HEK293 (cell line): ENCODE results near the gene MCRIP2.

Source experiments
- CTCF ChIA-PET: fragments of 350-600 bp; formaldehyde crosslinking; extraction: SDS; loops from one replicate; lab custom pipeline; 2021; ENCODE audit warnings: antibody characterized with exemption; lab: Yijun Ruan, JAX
- POLR2A ChIA-PET: fragments of 300-600 bp; formaldehyde crosslinking; extraction: SDS; loops from one replicate; lab custom pipeline; 2020; ENCODE audit warnings: antibody characterized with exemption, inconsistent platforms; lab: Yijun Ruan, JAX
- H3K27ac ChIP-seq: fragments of 200-500 bp; sonication (Bioruptor generic); 2 replicates; pipeline ENCODE4 v1.5.1; 2014; ENCODE audit warnings: low read depth, low read length, control low read depth, inconsistent platforms; ENCODE audit errors: extremely low read depth
- H3K36me3 ChIP-seq, 2 experiments: fragments of 200-500 bp in 1 of 2; sonication (Bioruptor generic) in 1 of 2; 1 replicate in 1 of 2; 2 replicates in 1 of 2; pipeline ENCODE4 v1.5.1; 2014 to 2017; ENCODE audit warnings: inconsistent platforms in 2 of 2, low read length in 2 of 2; ENCODE audit not compliant: control insufficient read depth in 2 of 2, insufficient read depth in 1 of 2
- H3K4me1 ChIP-seq: fragments of 200-500 bp; sonication (Bioruptor generic); 2 replicates; pipeline ENCODE4 v1.5.1; 2014; ENCODE audit warnings: mild to moderate bottlenecking, low read length, inconsistent platforms; ENCODE audit not compliant: control insufficient read depth, insufficient read depth
- H3K4me3 ChIP-seq: 2 replicates; pipeline ENCODE4 v1.5.1; 2011; ENCODE audit warnings: low read depth, mild to moderate bottlenecking, control low read depth, low read length, moderate library complexity
- H3K9me3 ChIP-seq: fragments of 200-500 bp; sonication (Bioruptor generic); 2 replicates; pipeline ENCODE4 v1.5.1; 2014; ENCODE audit warnings: low read depth, low read length, inconsistent platforms; ENCODE audit not compliant: control insufficient read depth, insufficient read depth
- BCL11B ChIP-seq: fragments of 450-650 bp; formaldehyde crosslinking; IDR thresholded peaks from 2 replicates; pipeline ENCODE4 v1.5.1; 2016; ENCODE audit warnings: low read depth, missing biosample characterization, missing genetic modification characterization
- GLIS2 ChIP-seq: fragments of 450-650 bp; formaldehyde crosslinking; IDR thresholded peaks from 2 replicates; pipeline ENCODE4 v1.5.1; 2016; ENCODE audit warnings: missing biosample characterization, missing genetic modification characterization
- HOXD13 ChIP-seq: sonication (generic); formaldehyde crosslinking; IDR thresholded peaks from 2 replicates; pipeline ENCODE4 v1.8.0; 2022; ENCODE audit warnings: missing genetic modification reagents, borderline replicate concordance
- MEIS1 ChIP-seq: sonication (generic); formaldehyde crosslinking; IDR thresholded peaks from 2 replicates; pipeline ENCODE4 v1.8.1; 2022; ENCODE audit warnings: missing genetic modification reagents, mild to moderate bottlenecking, borderline replicate concordance
- ZIC2 ChIP-seq: fragments of 450-650 bp; formaldehyde crosslinking; IDR thresholded peaks from 2 replicates; pipeline ENCODE4 v1.5.1; 2016; ENCODE audit warnings: missing biosample characterization, missing genetic modification characterization
- ZNF114 ChIP-seq: fragments of 450-650 bp; formaldehyde crosslinking; IDR thresholded peaks from 2 replicates; pipeline ENCODE4 v1.5.0; 2017; ENCODE audit warnings: missing biosample characterization, missing genetic modification characterization
- ZNF184 ChIP-seq: fragments of 450-650 bp; IDR thresholded peaks from 2 replicates; pipeline ENCODE4 v1.5.1; 2018; ENCODE audit warnings: missing biosample characterization, mild to moderate bottlenecking, missing genetic modification characterization
- ZNF558 ChIP-seq: fragments of 450-650 bp; formaldehyde crosslinking; IDR thresholded peaks from 2 replicates; pipeline ENCODE4 v1.5.1; 2016; ENCODE audit warnings: missing biosample characterization, missing genetic modification characterization
- ZNF624 ChIP-seq: fragments of 450-650 bp; formaldehyde crosslinking; IDR thresholded peaks from 2 replicates; pipeline ENCODE4 v1.5.1; 2017; ENCODE audit warnings: missing biosample characterization, missing genetic modification characterization
- ZNF843 ChIP-seq: fragments of 450-650 bp; formaldehyde crosslinking; IDR thresholded peaks from 2 replicates; pipeline ENCODE4 v1.5.1; 2016; ENCODE audit warnings: missing biosample characterization, missing genetic modification characterization
- ZSCAN23 ChIP-seq: fragments of 450-650 bp; formaldehyde crosslinking; IDR thresholded peaks from 2 replicates; pipeline ENCODE4 v1.5.1; 2016; ENCODE audit warnings: missing biosample characterization, missing genetic modification characterization
- TF ChIP-seq, protein P1 (sequence below): fragments of 450-650 bp; formaldehyde crosslinking; IDR thresholded peaks from 2 replicates; pipeline ENCODE4 v1.5.1; 2016; ENCODE audit warnings: missing biosample characterization, missing genetic modification characterization
- TF ChIP-seq, protein P2 (sequence below): fragments of 450-650 bp; formaldehyde crosslinking; IDR thresholded peaks from 2 replicates; pipeline ENCODE4 v1.5.1; 2016; ENCODE audit warnings: missing biosample characterization, missing genetic modification characterization
- TF ChIP-seq, protein P3 (sequence below): fragments of 450-650 bp; formaldehyde crosslinking; optimal IDR thresholded peaks from 2 replicates; pipeline ENCODE3; 2016; ENCODE audit warnings: missing biosample characterization, mild to moderate bottlenecking, missing genetic modification characterization

Gene MCRIP2

DNA sequence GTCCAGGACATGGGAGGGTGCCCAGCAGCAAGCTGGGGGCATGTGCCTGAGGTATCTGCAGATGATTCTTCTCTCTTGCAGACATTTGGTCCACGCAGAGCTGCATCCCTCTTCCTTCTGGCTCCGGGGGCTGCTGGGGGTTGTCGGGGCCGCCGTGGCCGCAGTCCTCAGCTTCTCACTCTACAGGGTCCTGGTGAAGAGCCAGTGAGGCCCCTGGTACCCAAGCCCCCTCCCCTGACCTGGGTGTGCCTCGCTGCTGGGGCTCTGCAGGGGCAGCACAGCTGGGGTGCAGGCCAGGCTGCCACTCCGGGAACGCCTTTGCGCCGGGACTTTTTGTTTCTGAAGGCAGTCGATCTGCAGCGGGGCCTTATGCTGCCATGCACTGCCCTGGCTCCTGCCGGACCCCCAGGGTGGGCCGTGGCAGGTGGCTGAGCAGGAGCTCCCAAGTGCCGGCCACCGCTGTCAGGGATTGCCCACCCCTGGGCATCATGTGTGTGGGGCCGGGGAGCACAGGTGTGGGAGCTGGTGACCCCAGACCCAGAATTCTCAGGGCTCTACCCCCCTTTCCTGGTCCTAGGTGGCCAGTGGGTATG, 31.9 kb downstream of the MCRIP2 start:
- CTCF ChIA-PET, result no interaction called here
- H3K27ac ChIP-seq, result no peak overlapping the region
- TF ChIP-seq GLIS2 (tag by site-specific recombination) (peak; percentile 29; the same call in 1 of the 2 replicates), MEIS1 (no peak), ZIC2 (tag by site-specific recombination) (0 out of 2 replicates have a peak, but pooled peaks have one; percentile 32)
- no peaks in the 10 kb centered on the region for H3K4me1 ChIP-seq
- no peak overlapping the region for H3K4me3 ChIP-seq
- H3K9me3 ChIP-seq, result no peaks in the 10 kb centered on the region
- peaks cover 0 to 65% of the 10 kb centered on the region in 2 experiments; a peak in 1 of 3 replicates for H3K36me3 ChIP-seq
- POLR2A ChIA-PET, result interaction anchor here (1.2 to 1.3 kb wide), 2 partner anchors 8 to 17 kb away, joined by 3 read pairs; partner anchors contain the start of gene WDR24

GRCh38 chr16:674214-674881, 32.7 kb downstream of the MCRIP2 start:
- no peak overlapping the region for H3K4me3 ChIP-seq
- TF ChIP-seq ZNF184 (no peak), ZNF558 (tag by site-specific recombination) (no peak), ZNF114 (no peak), ZNF624 (tag by site-specific recombination) (no peak), HOXD13 (CRISPR knock-in tag) (no peak), ZNF843 (tag by site-specific recombination) (no peak), BCL11B (peak; percentile 78), ZSCAN23 (tag by site-specific recombination) (no peak)
- TF ChIP-seq, protein P1, sequence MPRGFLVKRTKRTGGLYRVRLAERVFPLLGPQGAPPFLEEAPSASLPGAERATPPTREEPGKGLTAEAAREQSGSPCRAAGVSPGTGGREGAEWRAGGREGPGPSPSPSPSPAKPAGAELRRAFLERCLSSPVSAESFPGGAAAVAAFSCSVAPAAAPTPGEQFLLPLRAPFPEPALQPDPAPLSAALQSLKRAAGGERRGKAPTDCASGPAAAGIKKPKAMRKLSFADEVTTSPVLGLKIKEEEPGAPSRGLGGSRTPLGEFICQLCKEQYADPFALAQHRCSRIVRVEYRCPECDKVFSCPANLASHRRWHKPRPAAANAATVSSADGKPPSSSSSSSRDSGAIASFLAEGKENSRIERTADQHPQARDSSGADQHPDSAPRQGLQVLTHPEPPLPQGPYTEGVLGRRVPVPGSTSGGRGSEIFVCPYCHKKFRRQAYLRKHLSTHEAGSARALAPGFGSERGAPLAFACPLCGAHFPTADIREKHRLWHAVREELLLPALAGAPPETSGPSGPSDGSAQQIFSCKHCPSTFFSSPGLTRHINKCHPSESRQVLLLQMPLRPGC, result no peak
- TF ChIP-seq, protein P2, sequence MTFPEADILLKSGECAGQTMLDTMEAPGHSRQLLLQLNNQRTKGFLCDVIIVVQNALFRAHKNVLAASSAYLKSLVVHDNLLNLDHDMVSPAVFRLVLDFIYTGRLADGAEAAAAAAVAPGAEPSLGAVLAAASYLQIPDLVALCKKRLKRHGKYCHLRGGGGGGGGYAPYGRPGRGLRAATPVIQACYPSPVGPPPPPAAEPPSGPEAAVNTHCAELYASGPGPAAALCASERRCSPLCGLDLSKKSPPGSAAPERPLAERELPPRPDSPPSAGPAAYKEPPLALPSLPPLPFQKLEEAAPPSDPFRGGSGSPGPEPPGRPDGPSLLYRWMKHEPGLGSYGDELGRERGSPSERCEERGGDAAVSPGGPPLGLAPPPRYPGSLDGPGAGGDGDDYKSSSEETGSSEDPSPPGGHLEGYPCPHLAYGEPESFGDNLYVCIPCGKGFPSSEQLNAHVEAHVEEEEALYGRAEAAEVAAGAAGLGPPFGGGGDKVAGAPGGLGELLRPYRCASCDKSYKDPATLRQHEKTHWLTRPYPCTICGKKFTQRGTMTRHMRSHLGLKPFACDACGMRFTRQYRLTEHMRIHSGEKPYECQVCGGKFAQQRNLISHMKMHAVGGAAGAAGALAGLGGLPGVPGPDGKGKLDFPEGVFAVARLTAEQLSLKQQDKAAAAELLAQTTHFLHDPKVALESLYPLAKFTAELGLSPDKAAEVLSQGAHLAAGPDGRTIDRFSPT, result peak; percentile 60
- TF ChIP-seq, protein P3, sequence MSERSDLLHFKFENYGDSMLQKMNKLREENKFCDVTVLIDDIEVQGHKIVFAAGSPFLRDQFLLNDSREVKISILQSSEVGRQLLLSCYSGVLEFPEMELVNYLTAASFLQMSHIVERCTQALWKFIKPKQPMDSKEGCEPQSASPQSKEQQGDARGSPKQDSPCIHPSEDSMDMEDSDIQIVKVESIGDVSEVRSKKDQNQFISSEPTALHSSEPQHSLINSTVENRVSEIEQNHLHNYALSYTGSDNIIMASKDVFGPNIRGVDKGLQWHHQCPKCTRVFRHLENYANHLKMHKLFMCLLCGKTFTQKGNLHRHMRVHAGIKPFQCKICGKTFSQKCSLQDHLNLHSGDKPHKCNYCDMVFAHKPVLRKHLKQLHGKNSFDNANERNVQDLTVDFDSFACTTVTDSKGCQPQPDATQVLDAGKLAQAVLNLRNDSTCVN (tag by site-specific recombination), result no peak
- peaks cover 5% of the 10 kb centered on the region; the same call in 1 of the 2 replicates for H3K4me1 ChIP-seq
- H3K36me3 ChIP-seq, result peaks cover 0 to 58% of the 10 kb centered on the region in 2 experiments; a peak in 1 of 3 replicates
- POLR2A ChIA-PET, result interaction anchor here (1.2 to 2.6 kb wide), 5 partner anchors 8 to 16 kb away, joined by 3 to 10 read pairs (median 6); partner anchors contain the start of genes JMJD8 and WDR24
- H3K9me3 ChIP-seq, result no peaks in the 10 kb centered on the region
- H3K27ac ChIP-seq, result no peak overlapping the region
- CTCF ChIA-PET, result interaction anchor here (1.4 kb wide), 1 partner anchor 10 kb away, joined by 8 read pairs; no protein-coding TSS in a partner anchor
